H1 (cell line): ENCODE data around the gene OPCML. TPM values are rescaled to one million over a fixed set of nuclear protein-coding genes. Genes with fewer than 3 reads are reported as not detected.

ENCODE experiments used
- CTCF ChIA-PET: fragments of 300-600 bp; sonication (Branson Sonifier 250); formaldehyde crosslinking; loops from one replicate; lab custom pipeline; 2021; ENCODE audit not compliant: partially characterized antibody; lab: Charles Lee
- POLR2A ChIA-PET: fragments of 300-600 bp; sonication (Branson Sonifier 250); formaldehyde crosslinking; loops from one replicate; lab custom pipeline; 2021; ENCODE audit warnings: inconsistent platforms; ENCODE audit not compliant: partially characterized antibody; lab: Charles Lee
- DNase-seq, 2 experiments: peaks; one replicate each; pipeline versions ENCODE4 v3.0.0 to v3.0.0-alpha.2; 2010 to 2022; ENCODE audit warnings: low spot score in 2 of 2, low read depth in 1 of 2, mixed read lengths in 1 of 2
- FAIRE-seq: peaks from 2 replicates; lab custom pipeline; 2011; peaks lifted over from hg19 to GRCh38; lab: Jason Lieb, UNC
- H2AFZ ChIP-seq: 2 replicates; pipeline ENCODE4 v1.8.1; 2012; ENCODE audit warnings: low read length, inconsistent platforms
- H2AK5ac ChIP-seq: 2 replicates; pipeline ENCODE4 v1.6.1; 2013; ENCODE audit warnings: low read depth, low read length
- H2BK120ac ChIP-seq: replicated peaks from 2 replicates; pipeline ENCODE3; 2013; ENCODE audit warnings: low read depth, low read length, inconsistent platforms
- H2BK12ac ChIP-seq: 2 replicates; pipeline ENCODE4 v1.6.1; 2013; ENCODE audit warnings: low read depth, low read length
- H2BK15ac ChIP-seq: 2 replicates; pipeline ENCODE4 v1.6.1; 2013; ENCODE audit warnings: low read length
- H2BK20ac ChIP-seq: 2 replicates; pipeline ENCODE4 v1.6.1; 2013; ENCODE audit warnings: low read length
- H2BK5ac ChIP-seq: 2 replicates; pipeline ENCODE4 v1.6.1; 2013; ENCODE audit warnings: low read depth, low read length
- H3K14ac ChIP-seq: 2 replicates; pipeline ENCODE4 v1.6.1; 2013; ENCODE audit warnings: inconsistent platforms; ENCODE audit not compliant: insufficient read length
- H3K18ac ChIP-seq: 2 replicates; pipeline ENCODE4 v1.6.1; 2013; ENCODE audit warnings: low read length; ENCODE audit errors: extremely low read depth
- H3K23ac ChIP-seq: 2 replicates; pipeline ENCODE4 v1.6.1; 2013; ENCODE audit warnings: inconsistent platforms; ENCODE audit not compliant: insufficient read length
- H3K23me2 ChIP-seq: 2 replicates; pipeline ENCODE4 v1.6.1; 2013; ENCODE audit warnings: low read depth, low read length
- H3K27ac ChIP-seq: 2 replicates; pipeline ENCODE4 v1.6.1; 2011; ENCODE audit warnings: low read depth, low read length, inconsistent platforms
- H3K27me3 ChIP-seq, 4 experiments: replicated peaks in 1 of 4; 1 replicate in 1 of 4; 2 replicates in 3 of 4; pipeline versions ENCODE4 v1.6.1 to v1.8.1; 2011 to 2013; ENCODE audit warnings: low read length in 3 of 4, mild to moderate bottlenecking in 3 of 4, inconsistent platforms in 2 of 4, mixed read lengths in 2 of 4, moderate library complexity in 1 of 4; ENCODE audit not compliant: control insufficient read depth in 3 of 4, insufficient read depth in 3 of 4; ENCODE audit errors: extremely low read depth in 1 of 4
- H3K36me3 ChIP-seq, 4 experiments: 2 replicates each; pipeline versions ENCODE4 v1.6.1 to v1.8.1; 2011 to 2013; ENCODE audit warnings: mild to moderate bottlenecking in 4 of 4, low read length in 3 of 4, moderate library complexity in 2 of 4, control low read depth in 1 of 4, inconsistent platforms in 1 of 4; ENCODE audit not compliant: insufficient read depth in 4 of 4, control insufficient read depth in 2 of 4
- H3K4ac ChIP-seq: replicated peaks from 2 replicates; pipeline ENCODE3; 2013; ENCODE audit warnings: low read length, low read depth, mixed read lengths, inconsistent platforms; ENCODE audit not compliant: insufficient read length
- H3K4me1 ChIP-seq, 4 experiments: replicated peaks in 1 of 4; 1 replicate in 1 of 4; 2 replicates in 3 of 4; pipeline versions ENCODE4 v1.6.1 to v1.8.1; 2011 to 2013; ENCODE audit warnings: low read length in 3 of 4, inconsistent platforms in 2 of 4, mixed read lengths in 1 of 4; ENCODE audit not compliant: insufficient read depth in 4 of 4, control insufficient read depth in 3 of 4
- H3K4me2 ChIP-seq, 2 experiments: 2 replicates each; pipeline versions ENCODE4 v1.6.1 to v1.8.1; 2011 to 2013; ENCODE audit warnings: low read depth in 2 of 2, low read length in 2 of 2, control low read depth in 1 of 2, inconsistent platforms in 1 of 2, mild to moderate bottlenecking in 1 of 2; ENCODE audit not compliant: insufficient read depth in 1 of 2
- H3K4me3 ChIP-seq, 4 experiments: fragments of 200-600, 300-600 bp in 1 of 4; sonication (generic), shearing (Covaris generic), sonication (Bioruptor Twin) in 1 of 4; 2 replicates each; pipeline versions ENCODE4 v1.5.1 to v1.8.1; 2011 to 2016; ENCODE audit warnings: low read length in 4 of 4, low read depth in 3 of 4, control low read depth in 2 of 4, inconsistent platforms in 2 of 4, mild to moderate bottlenecking in 2 of 4, mixed read lengths in 1 of 4, moderate library complexity in 1 of 4; ENCODE audit not compliant: insufficient read depth in 2 of 4; ENCODE audit errors: extremely low read depth in 1 of 4
- H3K56ac ChIP-seq: replicated peaks from 2 replicates; pipeline ENCODE3; 2013; ENCODE audit warnings: low read depth, mild to moderate bottlenecking, mixed read lengths, low read length, inconsistent platforms; ENCODE audit not compliant: insufficient read length
- H3K79me1 ChIP-seq: 2 replicates; pipeline ENCODE4 v1.6.1; 2013; ENCODE audit warnings: low read depth, low read length, control low read depth
- H3K79me2 ChIP-seq, 2 experiments: 2 replicates each; pipeline versions ENCODE4 v1.6.1 to v1.8.1; 2012 to 2013; ENCODE audit warnings: low read length in 2 of 2, mild to moderate bottlenecking in 2 of 2, inconsistent platforms in 1 of 2; ENCODE audit not compliant: insufficient read depth in 2 of 2, control insufficient read depth in 1 of 2
- H3K9ac ChIP-seq, 4 experiments: replicated peaks in 1 of 4; 1 replicate in 1 of 4; 2 replicates in 3 of 4; pipeline versions ENCODE4 v1.6.1 to v1.8.1; 2011 to 2013; ENCODE audit warnings: low read depth in 3 of 4, low read length in 3 of 4, control low read depth in 2 of 4, mild to moderate bottlenecking in 2 of 4, moderate library complexity in 2 of 4, inconsistent platforms in 1 of 4; ENCODE audit errors: extremely low read depth in 1 of 4
- H3K9me3 ChIP-seq, 2 experiments: 2 replicates each; pipeline versions ENCODE4 v1.6.1 to v1.8.1; 2012 to 2013; ENCODE audit warnings: mild to moderate bottlenecking in 2 of 2, moderate library complexity in 2 of 2, control low read depth in 1 of 2, inconsistent platforms in 1 of 2, low read depth in 1 of 2, low read length in 1 of 2, mixed read lengths in 1 of 2; ENCODE audit not compliant: insufficient read depth in 2 of 2
- H4K20me1 ChIP-seq, 2 experiments: replicated peaks in 1 of 2; 2 replicates each; pipeline versions ENCODE3 to v1.8.1; 2011 to 2013; ENCODE audit warnings: inconsistent platforms in 2 of 2, low read length in 2 of 2, mild to moderate bottlenecking in 1 of 2; ENCODE audit not compliant: insufficient read depth in 2 of 2, control insufficient read depth in 1 of 2
- H4K5ac ChIP-seq: 2 replicates; pipeline ENCODE4 v1.6.1; 2013; ENCODE audit warnings: low read length, low read depth, mixed read lengths, inconsistent platforms; ENCODE audit not compliant: insufficient read length
- H4K8ac ChIP-seq: 2 replicates; pipeline ENCODE4 v1.8.0; 2013; ENCODE audit warnings: mild to moderate bottlenecking, moderate library complexity, low read length, inconsistent platforms; ENCODE audit not compliant: insufficient read depth; ENCODE audit errors: extremely low read depth
- H4K91ac ChIP-seq: replicated peaks from 2 replicates; pipeline ENCODE3; 2013; ENCODE audit warnings: low read length, mixed read lengths, inconsistent platforms; ENCODE audit not compliant: insufficient read length
- ASH2L ChIP-seq: fragments of 200-600, 300-600 bp; sonication (generic); IDR thresholded peaks from one replicate; pipeline ENCODE4 v1.7.1; 2017; ENCODE audit warnings: low read length
- CHD1 ChIP-seq: IDR thresholded peaks from 2 replicates; pipeline ENCODE4 v1.6.1; 2012; ENCODE audit warnings: low read depth, low read length, improper control_type of control experiment
- CTCF ChIP-seq, 3 experiments: IDR thresholded peaks; 1 replicate in 2 of 3; 2 replicates in 1 of 3; pipeline versions ENCODE4 v1.5.1 to v1.6.1; 2011; ENCODE audit warnings: low read length in 3 of 3, mild to moderate bottlenecking in 3 of 3, inconsistent platforms in 2 of 3, low read depth in 1 of 3, moderate library complexity in 1 of 3; ENCODE audit not compliant: insufficient read depth in 1 of 3; ENCODE audit errors: control extremely low read depth in 1 of 3
- EP300 ChIP-seq, 2 experiments: IDR thresholded peaks; 1 replicate in 1 of 2; 2 replicates in 1 of 2; pipeline ENCODE4 v1.6.1; 2011 to 2012; ENCODE audit warnings: low read depth in 2 of 2, low read length in 2 of 2, mild to moderate bottlenecking in 2 of 2, borderline replicate concordance in 1 of 2, inconsistent platforms in 1 of 2, moderate library complexity in 1 of 2
- JUN ChIP-seq: IDR thresholded peaks from 2 replicates; pipeline ENCODE4 v1.6.1; 2011; ENCODE audit warnings: low read depth, mild to moderate bottlenecking, improper control_type of control experiment, low read length
- PHF8 ChIP-seq: fragments of 200-600 bp; sonication (generic); conservative IDR thresholded peaks from 2 replicates; pipeline ENCODE4 v1.7.1; 2012; ENCODE audit warnings: low read depth, mild to moderate bottlenecking, inconsistent platforms, low read length, moderate library complexity
- RBBP5 ChIP-seq: IDR thresholded peaks from 2 replicates; pipeline ENCODE4 v1.7.1; 2012; ENCODE audit warnings: low read depth, mild to moderate bottlenecking, inconsistent platforms, low read length, moderate library complexity, borderline replicate concordance
- TAF1 ChIP-seq: IDR thresholded peaks from 2 replicates; pipeline ENCODE4 v1.6.1; 2011; ENCODE audit warnings: mild to moderate bottlenecking, low read depth, low read length
- TCF12 ChIP-seq: IDR thresholded peaks from 2 replicates; pipeline ENCODE4 v1.6.1; 2011; ENCODE audit warnings: low read depth, mild to moderate bottlenecking, low read length
- WGBS, 2 experiments: shearing (Covaris generic) in 1 of 2; methylation state at CpG; one replicate each; pipeline versions ENCODE4 v1.1.6 to v1.1.7; 2013 to 2015; ENCODE audit warnings: low lambda C conversion rate in 2 of 2, mixed read lengths in 2 of 2, inconsistent platforms in 1 of 2, low coverage in 1 of 2, missing lambda C conversion rate in 1 of 2; ENCODE audit not compliant: insufficient replicate concordance in 2 of 2, insufficient coverage in 1 of 2, insufficient read length in 1 of 2; ENCODE audit errors: extremely low coverage in 1 of 2, missing lambda C conversion rate in 1 of 2; 5-methylcytosine and 5-hydroxymethylcytosine counted together
- polyA plus RNA-seq, 7 experiments: library from polyadenylated mRNA; depleted of rRNA in 3 of 7; stranded (reverse) in 5 of 7; unstranded in 2 of 7; fragments of >200 nt in 5 of 7; fragments of 200-250 nt in 2 of 7; gene quantifications; 1 replicate in 5 of 7; 2 replicates in 1 of 7; 4 replicates in 1 of 7; pipeline versions ENCODE4 v1.2.1 to v1.2.3, GENCODE V29; 2011 to 2013; ENCODE audit warnings: missing spikeins in 2 of 7, mixed read lengths in 2 of 7
- total RNA-seq: library from RNA; stranded (reverse); fragmentation: NEBNext Ultra II Directional; extraction: Animal tissue kit (Norgen Biotek cat#: 25700); gene quantifications from 2 replicates; pipeline ENCODE4 v1.2.1, GENCODE V29; 2021

OPCML gene
- total and polyA plus RNA-seq, 2 of the 8 experiments (the other 6 are each of a cell fraction or from before 2014, with no cell fraction given): 2.3 to 3.1 TPM

GRCh38 chr11:132859306-132859705 lies 673.0 kb downstream of the OPCML start:
- no peak overlapping the region for H2BK12ac ChIP-seq
- 0 out of 8 replicates have a peak, but pooled peaks cover 0 to 4% (median 2%) of the 10 kb centered on the region in 4 experiments for H3K36me3 ChIP-seq
- no peak overlapping the region for H2BK15ac ChIP-seq
- no peak overlapping the region for H4K8ac ChIP-seq
- H3K23ac ChIP-seq: no peak overlapping the region
- CTCF ChIA-PET: interaction anchor here (0.6 to 1.9 kb wide), 5 partner anchors 11 to 84 kb away, joined by 3 to 6 read pairs (median 3); no protein-coding TSS in a partner anchor
- H3K18ac ChIP-seq: no peak overlapping the region
- H3K79me2 ChIP-seq: no peaks in the 10 kb centered on the region
- H3K9ac ChIP-seq: no peak overlapping the region
- no peak overlapping the region for H3K14ac ChIP-seq
- H3K27ac ChIP-seq: no peak overlapping the region
- H3K4me2 ChIP-seq: no peak overlapping the region
- no peak overlapping the region for H2AK5ac ChIP-seq
- H4K5ac ChIP-seq: no peak overlapping the region
- H3K4me1 ChIP-seq: peaks cover 0 to 4% (median 1%) of the 10 kb centered on the region in 4 experiments; a peak in 2 of 7 replicates
- no peaks in the 10 kb centered on the region for H3K79me1 ChIP-seq
- TF ChIP-seq TCF12 (no peak), CTCF (IDR thresholded peaks at IDR 0.05; ENCODE audit: control extremely low read depth in 1 of 3, insufficient read depth in 1 of 3, low read depth in 1 of 3, low read length in 3 of 3) (no peak), ASH2L (no peak), RBBP5 (no peak), JUN (no peak), CHD1 (no peak), EP300 (IDR thresholded peaks at IDR 0.05; ENCODE audit: borderline replicate concordance in 1 of 2, low read depth in 2 of 2, low read length in 2 of 2) (no peak), TAF1 (no peak), PHF8 (no peak)
- TF ChIP-seq, all 59 proteins: peak for 0
- H3K27me3 ChIP-seq: no peaks in the 10 kb centered on the region
- no peak overlapping the region for H2BK120ac ChIP-seq
- H4K20me1 ChIP-seq: no peaks in the 10 kb centered on the region
- no peak overlapping the region for H2BK5ac ChIP-seq
- no peak overlapping the region for H4K91ac ChIP-seq
- H3K56ac ChIP-seq: no peak overlapping the region
- POLR2A ChIA-PET: no interaction called here
- DNase-seq: no peak
- H3K4ac ChIP-seq: no peak overlapping the region
- H3K23me2 ChIP-seq: no peaks in the 10 kb centered on the region
- no peak overlapping the region for H2BK20ac ChIP-seq
- H3K4me3 ChIP-seq: no peak overlapping the region
- WGBS, 2 experiments: 92% methylated on average over 6 of the region's 6 CpGs; no CpG with 5 or more reads in 1 of the 2 experiments
- no peak overlapping the region for H2AFZ ChIP-seq
- no peak for FAIRE-seq
- peaks cover 10 to 13% of the 10 kb centered on the region in 2 experiments; a peak in 3 of 4 replicates for H3K9me3 ChIP-seq
